Measurements from ENCODE around the gene LPAR3. TPM values are rescaled to one million over a fixed set of nuclear protein-coding genes. Genes with fewer than 3 reads are reported as not detected.

Gene LPAR3
- total and polyA plus RNA-seq, 2 donors (not counting 1 experiment from before 2014, with no cell fraction given), result not detected

- H3K27ac Mint-ChIP-seq, result no peak overlapping the region
- intact Hi-C loops (cut with micrococcal nuclease), result no loop called here
- POLR2A ChIA-PET, result no interaction called here
- 83% methylated on average over 1 of the region's 2 CpGs for WGBS (ENCODE audit: insufficient coverage)
- Histone ChIP-seq H3K4me3 (ENCODE audit: control extremely low read depth in 1 of 5, extremely low read depth in 1 of 5, insufficient read depth in 1 of 5, low read depth in 2 of 5, low read length in 4 of 5) (no peak overlapping the region), H3K9ac (ENCODE audit: low read length) (no peak overlapping the region), H3K4me1 (ENCODE audit: control insufficient read depth in 2 of 2, insufficient read depth in 2 of 2, low read length in 2 of 2) (no peaks in the 10 kb centered on the region), H3K9me3 (ENCODE audit: control extremely low read depth in 1 of 3, control insufficient read depth in 2 of 3, insufficient read depth in 1 of 3, low read length in 2 of 3) (no peaks in the 10 kb centered on the region), H2AFZ (ENCODE audit: insufficient read depth, low read depth, low read length, poor library complexity, severe bottlenecking) (no peak overlapping the region), H3K27me3 (replicated peaks in 1 of 4; ENCODE audit: control extremely low read depth in 1 of 4, control insufficient read depth in 3 of 4, insufficient read depth in 4 of 4, low read length in 3 of 4) (peaks cover 0 to 4% (median 0%) of the 10 kb centered on the region in 4 experiments), H3K79me2 (ENCODE audit: control insufficient read depth, insufficient read depth, low read length) (no peaks in the 10 kb centered on the region), H4K20me1 (ENCODE audit: control insufficient read depth, insufficient read depth, low read length, poor library complexity, severe bottlenecking) (no peaks in the 10 kb centered on the region), H3K27ac (ENCODE audit: low read length in 2 of 2) (no peak overlapping the region), H3K4me2 (replicated peaks; ENCODE audit: low read depth, low read length, poor library complexity, severe bottlenecking) (no peak overlapping the region), H3K36me3 (replicated peaks in 1 of 2; ENCODE audit: control extremely low read depth in 1 of 2, control insufficient read depth in 1 of 2, extremely low read depth in 1 of 2, insufficient read depth in 2 of 2, low read length in 1 of 2) (no peaks in the 10 kb centered on the region)
- no peaks in the 10 kb centered on the region for H3K4me1 Mint-ChIP-seq
- TF ChIP-seq EZH2 (IDR thresholded peaks at IDR 0.05; ENCODE audit: borderline replicate concordance, insufficient read depth, low read depth, low read length, poor library complexity, severe bottlenecking), result no peak
- no peak for TF ChIP-seq CTCF (IDR thresholded peaks at IDR 0.05)
- no peak overlapping the region for H3K4me3 Mint-ChIP-seq
- H3K9me3 Mint-ChIP-seq (ENCODE audit: insufficient read depth), result peaks cover 6% of the 10 kb centered on the region
- no peak for ATAC-seq (ENCODE audit: low read depth)
- no peak for DNase-seq
- H3K27me3 Mint-ChIP-seq, result peaks cover 19% of the 10 kb centered on the region
- CTCF ChIA-PET, result no interaction called here
Measured at GRCh38 chr1:84885469-84885868, 7.5 kb downstream of the LPAR3 start.

DNA sequence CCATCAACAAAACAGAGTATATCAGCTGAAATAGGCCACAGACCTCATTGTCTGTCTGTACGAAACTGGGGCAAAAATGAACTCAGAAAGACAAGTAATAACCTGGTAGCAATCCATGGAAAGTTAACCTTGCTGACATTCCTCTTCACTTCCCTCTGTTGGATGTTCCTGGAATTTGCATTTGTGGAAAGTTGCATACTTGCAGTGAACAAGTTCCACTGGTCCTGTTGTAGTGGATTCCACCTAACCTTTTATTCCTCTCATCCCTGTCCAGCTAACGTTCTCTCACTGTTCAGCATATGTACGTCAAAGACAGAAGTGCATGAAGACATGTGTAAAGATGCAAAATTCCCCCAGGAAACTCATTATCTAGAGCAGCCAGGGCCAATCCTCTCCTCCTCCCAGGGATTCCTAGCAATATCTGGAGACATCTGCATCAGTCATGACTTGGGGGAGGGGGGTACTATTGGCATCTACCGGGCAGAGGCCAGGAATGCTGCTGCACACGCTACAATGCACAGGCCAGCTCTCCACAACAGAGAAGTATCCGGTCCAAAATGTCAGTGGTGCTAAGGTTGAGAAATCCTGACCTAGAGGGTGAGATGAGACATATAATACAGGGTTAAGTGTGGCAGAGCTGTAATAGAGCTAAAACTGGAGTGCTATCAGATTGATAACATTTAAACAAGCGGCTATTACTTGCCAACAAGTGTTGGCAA, 8.2 kb downstream of the LPAR3 start:
- H3K4me2 ChIP-seq (replicated peaks; ENCODE audit: low read depth, low read length, poor library complexity, severe bottlenecking), result no peak overlapping the region
- Mint-ChIP-seq H3K4me1 (no peaks in the 10 kb centered on the region), H3K27ac (no peak overlapping the region), H3K27me3 (peaks cover 22% of the 10 kb centered on the region), H3K4me3 (no peak overlapping the region), H3K9me3 (ENCODE audit: insufficient read depth) (peaks cover 6% of the 10 kb centered on the region)
- no peak overlapping the region for H3K9ac ChIP-seq (ENCODE audit: low read length)
- 77% methylated on average over 4 of the region's 7 CpGs for WGBS (ENCODE audit: insufficient coverage)
- H3K27me3 ChIP-seq (replicated peaks in 1 of 4; ENCODE audit: control extremely low read depth in 1 of 4, control insufficient read depth in 3 of 4, insufficient read depth in 4 of 4, low read length in 3 of 4), result peaks cover 0 to 4% (median 0%) of the 10 kb centered on the region in 4 experiments
- no peak overlapping the region for H2AFZ ChIP-seq (ENCODE audit: insufficient read depth, low read depth, low read length, poor library complexity, severe bottlenecking)
- no peaks in the 10 kb centered on the region for H3K4me1 ChIP-seq (ENCODE audit: control insufficient read depth in 2 of 2, insufficient read depth in 2 of 2, low read length in 2 of 2)
- no peaks in the 10 kb centered on the region for H3K79me2 ChIP-seq (ENCODE audit: control insufficient read depth, insufficient read depth, low read length)
- DNase-seq, result no peak
- H3K27ac ChIP-seq (ENCODE audit: low read length in 2 of 2), result no peak overlapping the region
- H3K9me3 ChIP-seq (ENCODE audit: control extremely low read depth in 1 of 3, control insufficient read depth in 2 of 3, insufficient read depth in 1 of 3, low read length in 2 of 3), result no peaks in the 10 kb centered on the region
- intact Hi-C loops (cut with micrococcal nuclease), result no loop called here
- H4K20me1 ChIP-seq (ENCODE audit: control insufficient read depth, insufficient read depth, low read length, poor library complexity, severe bottlenecking), result no peaks in the 10 kb centered on the region
- no peak overlapping the region for H3K4me3 ChIP-seq (ENCODE audit: control extremely low read depth in 1 of 5, extremely low read depth in 1 of 5, insufficient read depth in 1 of 5, low read depth in 2 of 5, low read length in 4 of 5)
- POLR2A ChIA-PET, result no interaction called here
- no peak for ATAC-seq (ENCODE audit: low read depth)
- CTCF ChIA-PET, result no interaction called here
- no peak for TF ChIP-seq CTCF (IDR thresholded peaks at IDR 0.05)
- TF ChIP-seq EZH2 (IDR thresholded peaks at IDR 0.05; ENCODE audit: borderline replicate concordance, insufficient read depth, low read depth, low read length, poor library complexity, severe bottlenecking), result no peak
- no peaks in the 10 kb centered on the region for H3K36me3 ChIP-seq (replicated peaks in 1 of 2; ENCODE audit: control extremely low read depth in 1 of 2, control insufficient read depth in 1 of 2, extremely low read depth in 1 of 2, insufficient read depth in 2 of 2, low read length in 1 of 2)

Data from B cell (primary cell).